OCI-LY1 (cell line): Measurements from ENCODE around the gene TESK2.

Source experiments
- CTCF ChIP-seq: fragments of 200-600 bp; sonication (generic), shearing (Covaris generic); IDR thresholded peaks from 2 replicates; pipeline ENCODE4 v1.5.1; 2017; ENCODE audit warnings: mild to moderate bottlenecking, antibody characterized with exemption, low read length, moderate library complexity, mixed read lengths
- EZH2 ChIP-seq: fragments of 200-600 bp; sonication (generic), shearing (Covaris generic); IDR thresholded peaks from 2 replicates; pipeline ENCODE4 v1.8.0; 2017; ENCODE audit warnings: borderline replicate concordance, mixed run types, mild to moderate bottlenecking, antibody characterized with exemption, low read length, moderate library complexity, mixed read lengths

GRCh38 chr1:45395582-45395981 lies 95.4 kb downstream of the TESK2 start:
- TF ChIP-seq CTCF (no peak), EZH2 (no peak)
